GM04503 (cell line): ENCODE results near the gene SHISA7.
"Not testable (repeated sequence)": the region's sequence is repeated elsewhere in the genome, so short reads cannot be mapped to it uniquely, and the experiment has no call there.

Experiments used
- DNase-seq: peaks from one replicate; pipeline ENCODE4 v3.0.0-alpha.2; 2012; ENCODE audit warnings: low read depth

The SHISA7 gene

GRCh38 chr19:55418185-55418584, 24.9 kb downstream of the SHISA7 start:
- DNase-seq, result peak; percentile 54

GRCh38 chr19:55410168-55410567, 32.9 kb downstream of the SHISA7 start:
- DNase-seq, result no peak

GRCh38 chr19:55409179-55409578, 33.9 kb downstream of the SHISA7 start:
- DNase-seq, result not testable (repeated sequence)

- no peak for DNase-seq
These were observed 34.6 kb downstream of the SHISA7 start for GRCh38 chr19:55408533-55408872.

- DNase-seq, result peak; percentile 95
These were observed 35.1 kb downstream of the SHISA7 start for GRCh38 chr19:55407800-55408532.

- DNase-seq, result not testable (repeated sequence)
These were observed 35.6 kb downstream of the SHISA7 start, which contains the start of gene UBE2S for GRCh38 chr19:55407550-55407799. UBE2S (minus strand) TSS chr19:55407788; CDS start chr19:55407589, 199 bp downstream.

GRCh38 chr19:55406826-55407549, 36.1 kb downstream of the SHISA7 start:
- DNase-seq, result no peak

GRCh38 chr19:55406091-55406825, 36.8 kb downstream of the SHISA7 start:
- no peak for DNase-seq

GRCh38 chr19:55405638-55406037, 37.5 kb downstream of the SHISA7 start:
- no peak for DNase-seq

- DNase-seq, result no peak
These were observed 40.6 kb downstream of the SHISA7 start for GRCh38 chr19:55402509-55402908.

GRCh38 chr19:55401390-55401789, 41.7 kb downstream of the SHISA7 start:
- DNase-seq, result not testable (repeated sequence)

- no peak for DNase-seq
These were observed 42.6 kb downstream of the SHISA7 start for GRCh38 chr19:55400281-55401087.

- DNase-seq, result no peak
These were observed 44.7 kb downstream of the SHISA7 start for GRCh38 chr19:55398200-55398925.

- DNase-seq, result no peak
These were observed 50.0 kb downstream of the SHISA7 start for GRCh38 chr19:55392820-55393761.

- DNase-seq, result no peak
These were observed 51.1 kb downstream of the SHISA7 start for GRCh38 chr19:55391702-55392615.

GRCh38 chr19:55391191-55391670, 51.9 kb downstream of the SHISA7 start:
- no peak for DNase-seq

- DNase-seq, result no peak
These were observed 52.6 kb downstream of the SHISA7 start for GRCh38 chr19:55390461-55390880.

GRCh38 chr19:55389386-55390317, 53.4 kb downstream of the SHISA7 start:
- no peak for DNase-seq
